IPS-NIHi11 (cell line): Measurements from ENCODE around the gene XYLT1.

ENCODE experiments used
- DNase-seq: peaks from one replicate; pipeline ENCODE4 v3.0.0; 2012; ENCODE audit warnings: mixed read lengths, low spot score

Gene XYLT1

DNA sequence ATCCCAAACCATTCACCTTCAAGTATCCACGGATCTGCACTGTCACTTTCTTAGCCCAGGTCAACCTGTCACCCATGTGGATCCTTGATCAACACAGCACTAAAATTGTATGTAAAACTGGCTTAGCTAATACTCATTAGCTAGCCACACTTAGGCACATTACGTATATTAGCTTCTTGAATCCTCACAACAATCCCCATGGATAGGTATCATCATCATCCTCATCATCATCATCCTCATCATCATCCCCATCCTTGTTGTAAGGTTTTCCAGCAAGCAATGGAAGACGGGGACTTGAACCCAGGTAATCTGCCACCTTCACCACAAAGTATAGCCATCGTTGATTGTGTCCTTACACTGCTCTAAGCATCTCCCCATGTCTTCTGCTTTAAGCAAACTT is 184.3 kb downstream of the XYLT1 start:
- no peak for DNase-seq

DNA sequence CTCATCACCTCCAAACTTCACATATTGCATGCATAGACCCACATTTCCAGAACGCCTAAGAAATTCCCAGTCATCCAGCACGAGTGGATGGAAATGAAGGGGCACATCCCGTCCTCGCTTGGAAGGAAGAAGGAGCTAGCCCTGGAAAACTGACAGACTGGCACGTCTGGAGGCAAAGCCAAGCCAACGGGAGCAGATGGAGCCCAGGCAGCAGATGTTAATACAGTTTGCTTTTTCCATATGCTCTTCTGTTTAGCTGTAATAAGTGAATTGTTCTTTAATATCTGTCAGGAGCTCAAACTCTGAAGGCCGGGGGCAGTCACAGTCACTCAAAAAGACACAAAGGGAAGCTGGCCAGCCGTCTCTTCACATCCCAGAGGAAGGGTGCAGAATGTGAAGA is 187.7 kb downstream of the XYLT1 start:
- no peak for DNase-seq

DNA sequence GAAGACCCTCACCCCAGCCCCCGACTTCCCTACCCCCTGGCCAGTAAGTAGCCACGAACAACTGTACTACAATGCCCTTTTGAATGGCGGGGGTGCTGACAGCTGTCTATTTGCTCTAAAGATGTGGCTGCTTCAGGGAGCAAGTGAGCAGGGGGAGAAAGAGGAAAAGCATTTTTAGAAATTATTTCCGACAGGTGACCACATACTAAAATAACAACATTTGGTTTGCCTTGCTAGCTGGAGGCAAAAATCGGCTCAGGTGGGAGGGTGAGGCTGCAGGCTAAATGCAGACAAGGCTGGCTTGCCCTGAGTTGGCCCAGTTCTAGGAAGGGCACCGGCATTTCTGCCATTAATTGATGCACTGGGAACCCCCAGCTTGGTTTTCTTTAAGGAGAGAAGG is 188.5 kb downstream of the XYLT1 start:
- DNase-seq = no peak

DNA sequence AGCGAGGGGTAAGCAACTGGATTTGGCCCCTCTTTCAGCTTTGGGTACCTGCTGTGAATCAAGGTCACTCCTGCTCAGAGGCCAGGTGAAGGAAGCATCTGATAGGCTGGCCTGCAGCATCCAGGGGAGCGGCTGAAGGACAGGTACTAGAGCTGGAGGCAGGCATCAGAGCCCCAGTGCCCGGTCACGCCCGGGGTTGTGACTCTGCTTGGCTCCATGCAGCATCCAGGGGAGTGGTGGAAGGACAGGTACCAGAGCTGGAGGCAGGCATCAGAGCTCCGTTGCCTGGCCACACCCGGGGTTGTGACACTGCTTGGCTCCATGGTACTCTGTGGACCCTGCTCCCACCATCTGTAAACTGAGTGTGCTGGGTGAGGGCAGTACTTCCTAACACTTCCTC is 189.7 kb downstream of the XYLT1 start:
- DNase-seq = no peak

DNA sequence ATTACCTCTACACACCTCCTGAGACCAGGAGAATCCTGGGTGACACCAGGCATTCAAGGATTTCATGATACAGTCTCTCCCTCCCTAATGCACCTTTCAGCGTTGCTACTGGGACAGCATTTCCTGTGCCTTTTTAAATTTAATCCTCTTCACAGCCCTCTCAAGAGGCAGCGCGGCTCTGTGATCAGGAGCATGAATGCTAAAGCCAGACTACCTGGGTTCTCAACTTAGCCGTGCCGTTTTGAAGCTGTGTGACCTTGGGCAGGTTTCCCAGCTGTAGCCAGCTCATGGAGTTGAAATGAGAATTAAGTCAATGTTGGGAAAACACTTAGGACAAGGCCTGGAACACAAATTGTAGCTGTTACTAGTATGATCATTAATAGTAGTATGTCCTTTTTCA is 191.8 kb downstream of the XYLT1 start:
- DNase-seq = no peak

DNA sequence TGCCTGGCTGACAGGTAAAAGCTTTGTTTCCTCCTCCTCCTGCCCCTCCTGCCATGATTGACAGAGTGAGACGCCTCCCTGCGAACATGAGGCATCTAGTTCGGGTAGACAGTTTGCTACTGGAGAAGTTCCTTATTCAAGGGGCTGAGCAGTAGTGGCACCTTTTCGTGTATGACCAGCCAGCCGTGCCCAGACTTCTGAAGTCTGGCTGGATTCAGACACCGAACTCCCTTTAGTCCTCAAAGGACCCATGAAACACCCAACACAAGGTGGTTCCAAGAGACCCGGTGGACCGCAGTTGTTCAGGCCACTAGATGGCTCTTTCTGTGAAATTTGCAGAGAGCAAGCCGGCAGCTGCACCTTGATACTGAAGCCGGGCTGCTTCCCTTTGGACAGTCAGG is 192.8 kb downstream of the XYLT1 start:
- peak; percentile 47 for DNase-seq

DNA sequence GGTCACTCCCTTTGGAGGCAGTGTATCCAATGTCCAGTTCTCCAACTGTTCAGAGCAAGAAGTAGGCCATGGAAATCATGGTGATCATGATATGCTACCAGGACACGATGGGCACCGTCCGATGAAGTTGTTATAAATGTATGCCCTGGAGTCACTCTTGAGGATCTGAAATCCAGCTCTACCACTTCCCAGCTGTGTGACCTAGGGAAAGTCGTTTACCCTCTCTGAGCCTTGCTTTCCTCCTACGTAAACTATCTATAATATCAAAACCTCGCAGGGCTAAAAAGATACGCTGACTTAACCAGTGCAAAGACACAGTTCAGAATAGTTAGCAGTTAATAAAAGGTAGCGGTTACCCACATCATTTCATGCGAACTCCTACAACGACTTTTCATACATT is 194.2 kb downstream of the XYLT1 start:
- DNase-seq = no peak

DNA sequence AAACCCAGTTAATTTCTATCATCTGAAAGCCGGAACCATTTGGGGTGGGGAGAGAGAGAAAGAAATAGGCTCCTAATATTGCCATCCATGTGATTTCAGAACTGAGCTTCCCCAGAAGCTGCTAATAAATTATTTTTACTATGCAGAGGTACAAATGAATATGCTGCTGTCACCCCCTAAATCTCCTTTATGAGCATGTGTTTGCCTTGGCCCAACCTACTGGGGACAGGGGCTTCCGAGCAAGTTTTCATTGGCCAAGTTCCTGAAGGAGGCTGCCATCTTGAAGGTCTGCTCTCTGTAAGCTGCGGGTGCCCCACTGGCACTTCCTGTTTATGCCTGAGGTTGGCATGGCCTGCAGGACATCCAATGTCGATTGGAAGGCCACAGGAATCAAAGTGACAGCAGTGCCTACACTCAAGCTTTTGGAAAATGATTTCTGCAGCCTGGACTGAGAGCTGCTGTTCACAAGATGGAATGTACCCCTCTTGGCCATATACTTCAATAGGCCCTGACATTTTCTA is 194.7 kb downstream of the XYLT1 start:
- no peak for DNase-seq

DNA sequence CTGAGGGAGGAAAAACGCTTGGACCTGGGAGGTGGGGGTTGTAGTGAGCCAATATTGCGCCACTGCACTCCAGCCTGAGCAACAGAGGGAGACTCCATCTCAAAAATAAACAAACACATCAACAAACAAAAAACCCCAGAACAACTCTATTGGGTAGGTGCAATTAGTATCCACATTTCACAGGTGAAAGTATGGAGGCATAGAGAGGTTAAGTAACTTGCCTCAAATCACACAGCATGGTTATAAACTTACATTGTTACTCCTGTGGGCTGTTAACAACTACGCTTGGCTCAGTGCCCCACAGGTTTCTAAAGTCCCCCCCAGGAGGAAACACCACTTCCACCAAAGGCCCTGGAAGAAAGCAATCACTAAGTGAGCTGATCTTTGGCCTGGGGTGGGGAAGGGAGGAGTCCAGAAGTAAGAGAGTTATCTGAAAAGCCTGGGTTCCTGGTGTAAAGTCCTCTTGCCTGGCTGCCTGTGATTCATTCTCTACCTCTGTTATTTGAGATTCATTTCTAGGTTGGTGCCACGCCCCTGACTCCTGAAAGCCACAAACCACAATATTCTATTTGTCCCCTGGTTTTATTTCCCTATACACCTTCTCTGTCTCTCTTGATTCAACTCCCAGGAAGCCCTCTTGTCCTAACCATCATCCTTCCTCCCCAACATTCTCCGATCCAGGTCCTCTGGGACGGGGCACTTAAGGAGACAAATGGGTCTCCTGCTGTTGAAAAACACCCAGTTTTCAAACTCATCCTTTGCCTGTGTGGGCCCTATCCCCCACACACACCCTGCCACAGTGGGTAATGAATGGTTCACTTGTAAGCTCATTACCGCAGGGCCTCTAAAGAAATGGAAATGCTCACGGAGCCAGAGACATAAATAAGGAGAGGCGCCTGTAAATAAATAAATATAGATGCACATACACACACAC is 195.4 kb downstream of the XYLT1 start:
- DNase-seq = no peak

DNA sequence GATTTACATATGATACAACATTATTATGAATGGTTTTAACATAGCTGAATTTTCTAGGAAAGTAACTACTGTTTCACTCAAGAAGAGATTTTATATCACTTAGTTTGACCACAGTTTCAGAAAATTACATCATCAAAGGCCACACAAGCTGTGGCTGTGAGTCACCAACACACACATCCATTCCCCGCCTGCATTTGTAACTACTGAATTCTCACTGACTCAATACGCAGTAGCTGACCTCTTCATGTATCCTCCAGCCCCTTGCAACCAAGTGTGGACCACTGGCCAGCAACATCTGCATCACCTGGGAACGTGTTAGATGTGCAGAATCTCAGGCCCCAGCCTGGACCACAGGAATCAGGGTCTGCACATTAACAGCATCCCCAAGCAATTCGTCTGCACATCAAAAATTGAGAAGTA is 197.6 kb downstream of the XYLT1 start:
- DNase-seq = no peak

DNA sequence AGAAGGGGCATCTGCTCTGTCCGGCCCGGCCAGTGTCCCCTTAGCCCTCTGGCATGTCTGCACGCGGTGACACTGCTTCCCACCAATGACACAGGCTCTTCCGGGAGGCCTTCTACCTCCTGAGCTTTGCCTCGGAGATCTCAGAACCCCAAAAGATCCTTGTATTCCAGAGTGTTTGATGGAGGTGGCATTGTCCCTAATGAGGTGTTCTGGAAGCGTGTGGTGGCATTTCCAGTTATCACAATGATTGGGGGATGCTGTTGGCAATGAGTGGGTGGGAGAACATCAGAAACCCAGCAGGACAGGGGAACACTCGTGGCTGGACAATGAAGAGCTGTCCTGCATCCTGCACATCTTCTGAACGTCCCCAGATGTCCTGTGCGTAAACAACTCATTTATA is 198.0 kb downstream of the XYLT1 start:
- no peak for DNase-seq

DNA sequence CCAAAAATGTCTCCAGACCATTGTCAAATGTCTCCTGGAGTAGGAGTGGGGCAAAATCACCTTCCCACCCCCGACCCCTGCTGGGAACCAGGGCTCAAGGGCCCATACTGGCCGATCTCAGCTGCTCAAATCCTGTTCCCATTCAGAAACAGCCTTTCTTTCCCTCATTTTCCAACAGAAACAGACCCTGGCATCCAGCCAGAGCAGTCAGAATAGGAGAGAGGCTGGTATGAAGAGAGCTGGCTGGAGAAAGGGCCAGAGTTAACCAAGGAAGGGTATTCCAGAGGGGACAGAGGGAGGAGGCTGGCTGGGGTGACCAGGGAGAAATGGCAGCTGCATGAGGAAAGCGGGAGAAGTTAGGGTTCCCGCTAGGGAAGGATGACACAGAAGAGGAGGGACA is 199.1 kb downstream of the XYLT1 start:
- DNase-seq = no peak

DNA sequence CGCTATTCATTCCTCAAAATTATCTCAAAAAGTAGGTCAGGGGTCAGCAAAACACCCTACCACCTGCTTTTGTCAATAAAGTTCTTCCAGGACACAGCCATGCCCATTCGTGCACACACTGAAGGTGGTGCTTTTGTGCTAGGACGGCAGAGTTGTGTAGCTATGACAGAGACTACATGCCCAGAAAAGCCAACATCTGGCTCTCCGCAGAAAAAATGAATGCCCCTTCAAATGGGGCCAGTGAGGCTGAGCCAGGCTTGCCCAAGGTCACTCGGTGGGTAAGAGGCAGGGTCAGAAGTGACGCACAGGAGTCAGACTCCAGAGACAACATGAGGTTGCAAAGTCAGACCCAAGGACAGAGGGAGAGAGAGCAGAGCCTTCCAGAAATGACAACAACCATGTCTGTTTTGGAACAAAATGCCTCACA is 200.1 kb downstream of the XYLT1 start:
- DNase-seq = no peak

DNA sequence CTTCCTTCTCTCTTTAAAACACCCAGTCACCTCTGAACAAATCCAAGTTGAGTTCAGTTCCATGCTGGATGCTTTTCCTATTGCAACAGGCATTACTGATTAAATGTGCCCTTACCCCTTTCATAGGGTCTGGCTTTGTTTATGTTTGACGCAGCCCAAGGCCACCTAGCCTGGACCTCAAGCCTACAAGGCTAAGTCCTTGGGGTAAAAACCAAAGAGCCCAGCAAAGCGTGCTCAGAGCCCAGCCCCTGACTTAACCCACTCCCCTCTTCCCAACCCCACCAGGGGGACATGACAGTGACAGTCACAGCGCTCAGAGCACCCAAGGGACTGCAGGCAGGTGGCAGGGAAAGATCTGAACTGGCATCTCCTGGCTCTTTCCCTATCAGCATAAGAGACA is 200.6 kb downstream of the XYLT1 start:
- DNase-seq = no peak

DNA sequence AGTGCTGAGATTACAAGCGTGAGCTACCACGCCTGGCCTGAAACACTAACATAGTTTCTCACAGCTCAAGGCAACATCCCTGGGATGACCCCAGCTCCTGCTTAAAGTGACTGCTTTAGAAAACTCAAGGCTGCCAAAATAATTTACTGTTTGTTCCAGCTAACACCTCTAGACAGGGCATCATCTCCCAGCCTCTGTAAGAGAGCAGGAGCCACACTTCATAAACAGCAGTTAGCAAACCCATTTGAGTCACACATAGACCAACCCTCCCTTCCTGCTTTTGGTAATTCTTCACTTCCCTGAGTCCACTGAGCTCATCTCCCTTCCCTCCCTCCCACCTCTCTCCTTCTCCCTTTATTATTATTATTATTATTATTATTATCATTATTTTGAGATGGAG is 201.3 kb downstream of the XYLT1 start:
- DNase-seq = no peak

DNA sequence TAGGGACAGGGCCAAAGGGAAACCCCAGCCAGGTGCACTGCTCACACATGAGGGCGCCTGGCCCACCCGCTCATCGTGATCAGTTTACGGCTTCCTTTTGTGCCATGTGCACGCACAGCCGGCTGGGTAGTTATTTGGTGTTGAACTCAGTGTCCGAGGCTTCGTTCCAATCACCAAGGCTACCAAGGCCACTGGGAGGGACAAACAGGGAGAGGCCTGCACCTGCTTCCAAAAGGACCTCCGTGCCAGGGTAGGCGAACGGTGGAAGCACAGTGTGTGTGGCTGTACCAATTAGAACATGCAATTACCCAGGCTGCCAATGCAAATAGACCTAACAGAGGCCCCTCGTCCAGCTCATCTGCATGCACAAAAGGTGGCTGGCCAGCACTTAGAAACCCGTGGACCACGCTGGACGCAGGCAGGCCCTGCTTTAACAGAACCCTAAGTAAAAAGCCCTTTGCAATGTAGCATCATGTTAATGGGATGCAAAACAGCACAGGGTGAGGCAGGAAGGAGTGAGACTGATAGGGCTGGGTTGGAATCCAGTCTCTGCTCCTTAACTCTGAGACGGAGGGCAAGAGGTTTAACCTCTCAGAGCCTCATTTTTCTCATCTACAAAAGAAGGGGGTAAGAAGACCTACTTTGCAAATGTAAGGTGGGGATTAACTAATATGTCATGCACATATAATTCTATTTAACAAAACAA is 204.0 kb downstream of the XYLT1 start:
- no peak for DNase-seq

DNA sequence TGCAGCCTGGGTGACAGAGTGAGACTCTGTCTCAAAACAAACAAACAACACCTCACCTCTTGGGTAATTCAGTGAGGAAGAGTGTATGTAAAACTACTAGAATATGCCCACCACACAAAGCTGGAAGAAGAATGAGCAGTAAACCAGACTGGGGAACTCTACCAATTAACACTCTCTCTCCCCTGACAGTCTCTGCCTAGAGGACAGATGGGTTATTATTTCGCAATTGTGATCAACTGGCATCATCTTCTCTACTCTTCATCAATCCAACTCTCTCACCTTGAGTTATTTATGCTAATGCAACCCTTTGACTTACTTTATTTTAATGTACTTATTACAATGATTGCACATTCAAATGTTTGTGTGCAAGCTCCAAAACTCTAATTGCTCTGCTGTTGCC is 205.6 kb downstream of the XYLT1 start:
- DNase-seq = no peak

DNA sequence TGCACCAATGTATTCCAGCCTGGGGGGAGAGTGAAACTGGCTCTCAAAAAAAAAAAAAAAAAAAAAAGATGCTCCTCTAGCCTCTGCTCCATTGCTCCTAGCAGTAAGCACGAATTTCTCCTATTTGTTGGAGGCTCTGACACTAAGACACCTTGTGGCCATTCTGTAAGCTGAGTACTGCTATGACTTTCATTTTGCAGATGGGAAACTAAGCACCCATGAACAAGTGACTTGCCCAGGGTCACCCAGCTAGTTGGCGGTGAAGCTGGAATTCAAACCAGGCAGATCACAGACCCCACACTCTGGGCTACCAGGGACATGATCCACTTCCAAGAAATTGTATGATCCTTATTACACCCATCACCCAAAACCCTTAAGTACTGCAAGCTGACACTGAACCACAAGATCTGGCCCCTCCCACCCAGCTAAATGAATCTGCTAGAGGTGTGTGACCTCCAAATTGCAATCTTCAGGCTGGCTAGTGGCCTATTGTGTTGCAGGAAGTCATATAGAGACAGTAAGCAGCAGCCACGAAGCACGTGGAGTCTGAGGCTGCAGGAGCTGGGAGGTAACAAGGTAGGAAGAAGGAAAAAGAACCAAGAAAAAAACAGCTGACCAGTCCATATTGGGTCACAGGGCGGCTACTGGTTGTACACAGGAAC is 209.4 kb downstream of the XYLT1 start:
- no peak for DNase-seq

DNA sequence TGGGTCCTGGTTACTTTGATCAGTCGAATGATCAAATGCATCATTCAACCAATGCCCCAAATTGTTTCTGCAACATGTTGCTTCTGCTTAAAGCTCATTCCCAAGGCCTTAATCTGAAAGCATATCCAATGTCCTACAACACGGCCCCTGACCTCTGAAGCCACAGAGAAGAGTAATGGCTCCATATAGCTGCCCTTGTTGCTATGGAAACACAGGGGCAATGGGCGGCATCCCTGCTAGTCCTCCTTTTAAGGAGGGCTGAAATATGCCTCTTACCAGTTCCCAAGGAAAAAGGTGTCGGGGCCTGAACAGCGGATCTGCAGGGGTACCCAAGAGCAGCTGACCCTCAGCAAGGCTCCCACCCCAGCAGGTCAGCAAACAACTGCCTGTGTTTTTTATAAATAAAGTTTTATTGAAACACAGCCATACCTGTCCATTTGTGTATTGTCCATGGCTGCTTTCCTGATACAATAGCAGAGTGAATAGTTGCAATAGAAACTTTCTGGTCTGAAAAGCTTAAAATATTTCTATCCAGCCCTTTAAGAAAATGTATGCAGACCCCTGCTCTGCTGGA is 210.4 kb downstream of the XYLT1 start:
- DNase-seq = no peak

DNA sequence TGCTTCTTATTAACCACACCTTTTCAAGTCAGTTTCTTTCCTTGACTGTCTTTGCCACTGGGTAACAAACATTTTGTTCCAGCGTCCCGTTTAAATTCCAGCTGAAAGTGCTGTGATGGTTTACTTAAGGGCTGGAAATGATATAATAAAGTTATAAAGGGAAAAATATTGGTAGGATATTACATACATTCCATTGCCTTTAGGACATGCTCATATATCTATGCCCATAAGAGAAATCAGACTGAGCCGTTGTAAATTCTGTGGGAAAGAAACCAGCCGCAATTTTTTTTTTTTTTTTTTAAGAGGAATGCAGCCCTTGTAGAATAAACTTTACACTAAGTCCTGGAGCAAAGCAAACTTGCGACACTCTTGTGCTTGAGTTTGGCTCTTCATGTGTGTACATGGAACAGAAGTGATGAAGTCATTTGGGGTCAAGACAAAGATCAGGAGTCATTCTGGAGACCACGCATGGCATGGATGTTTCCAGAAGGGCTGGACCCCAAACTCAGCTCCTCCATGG is 210.9 kb downstream of the XYLT1 start:
- no peak for DNase-seq

DNA sequence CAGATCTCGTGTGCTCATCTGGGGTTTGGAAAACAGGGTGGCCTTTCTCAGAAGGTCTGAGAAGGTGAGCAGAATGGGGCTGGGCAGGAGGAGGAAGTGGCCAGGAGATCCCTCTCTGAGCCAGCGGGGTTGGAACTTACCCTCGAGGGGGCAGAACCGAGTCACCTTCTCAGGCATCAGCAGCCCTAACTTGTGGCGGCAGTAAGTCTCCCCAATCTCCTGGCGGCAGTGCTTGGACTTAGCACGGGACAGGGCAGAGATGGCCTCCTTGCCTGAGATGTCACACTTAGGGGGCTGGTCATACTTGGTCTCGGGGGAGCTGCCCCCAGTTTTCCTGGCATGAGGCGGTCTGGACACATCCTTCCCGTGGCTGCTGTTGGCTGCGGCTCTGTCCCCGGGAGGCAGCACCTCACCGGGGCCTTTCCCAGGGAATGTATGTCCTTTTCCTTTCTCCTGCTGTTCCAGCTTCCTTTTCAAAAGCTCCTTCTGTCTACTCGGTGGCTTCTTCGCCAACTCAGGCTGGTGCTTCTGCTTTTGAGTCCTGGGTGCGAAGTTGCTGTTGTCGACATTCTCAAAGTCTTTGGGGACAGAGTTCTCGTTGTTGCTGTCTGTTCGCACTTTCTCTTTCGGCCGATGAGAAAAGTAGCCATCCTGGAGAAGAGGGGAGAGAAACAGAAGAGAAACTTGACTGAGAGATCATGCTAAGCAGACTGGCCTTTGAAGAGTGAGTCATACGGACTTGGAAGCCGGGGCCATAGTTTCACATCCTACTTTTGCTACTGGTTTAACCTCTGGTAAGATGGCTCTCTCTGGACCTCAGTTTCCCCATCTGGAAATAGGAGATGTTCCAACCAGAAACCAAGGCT is 211.7 kb downstream of the XYLT1 start:
- peak; percentile 35 for DNase-seq
